AG04449 (cell line): Measurements from ENCODE around the gene FOXD2.

ENCODE experiments used
- CTCF ChIA-PET: fragments of 350-600 bp; formaldehyde crosslinking; extraction: SDS; loops from one replicate; lab custom pipeline; 2021; ENCODE audit warnings: antibody characterized with exemption; lab: Yijun Ruan, JAX
- POLR2A ChIA-PET: fragments of 400-600, 350-600 bp; formaldehyde crosslinking; extraction: SDS; loops from one replicate; lab custom pipeline; 2020; ENCODE audit warnings: antibody characterized with exemption, inconsistent platforms; lab: Yijun Ruan, JAX
- DNase-seq: peaks from one replicate; pipeline ENCODE4 v3.0.0-alpha.2; 2010; ENCODE audit warnings: low read depth, low spot score
- H3K4me3 ChIP-seq: 2 replicates; pipeline ENCODE4 v1.5.1; 2011; ENCODE audit warnings: low read depth, mild to moderate bottlenecking, control low read depth, low read length
- TF ChIP-seq, protein P1 (sequence below): IDR thresholded peaks from one replicate; pipeline ENCODE4 v1.5.1; 2011; ENCODE audit warnings: mild to moderate bottlenecking, moderate library complexity, low read length, control low read depth, inconsistent platforms; ENCODE audit not compliant: insufficient read depth; ENCODE audit errors: missing control alignments

Gene FOXD2

DNA sequence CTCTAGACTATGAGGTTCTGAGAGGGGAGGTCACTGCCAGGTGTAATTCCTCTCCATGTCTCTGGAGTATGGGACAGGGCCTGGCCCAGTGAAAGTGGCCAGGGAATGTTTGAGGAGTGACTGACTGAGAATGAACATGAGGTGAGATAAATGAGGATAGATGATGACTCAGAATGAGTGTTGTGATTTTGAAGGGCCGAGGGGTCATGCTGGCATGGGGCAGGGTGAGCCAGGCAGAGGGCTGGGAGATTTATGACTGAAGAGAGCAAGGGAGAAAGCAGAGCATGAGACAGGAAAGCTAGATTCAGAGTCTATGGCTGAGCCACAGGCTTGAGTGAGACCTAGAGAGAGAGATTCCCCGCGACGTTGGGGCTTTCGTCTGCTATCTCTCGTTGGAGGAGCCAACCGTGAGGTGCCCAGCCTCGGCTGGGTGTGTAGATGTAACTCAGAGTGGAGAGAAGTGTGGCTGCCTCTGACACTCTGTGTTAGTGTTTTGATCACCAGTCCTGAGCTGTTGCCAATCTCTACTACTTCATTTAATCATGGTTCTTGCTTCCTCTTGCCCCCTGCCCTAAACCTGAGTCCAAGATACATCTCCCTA is 50.1 kb downstream of the FOXD2 start:
- DNase-seq = no peak
- CTCF ChIA-PET = interaction anchor here (1.4 to 2.0 kb wide), 2 partner anchors 52 to 56 kb away, joined by 4 to 5 read pairs; no protein-coding TSS in a partner anchor
- TF ChIP-seq, protein P1, sequence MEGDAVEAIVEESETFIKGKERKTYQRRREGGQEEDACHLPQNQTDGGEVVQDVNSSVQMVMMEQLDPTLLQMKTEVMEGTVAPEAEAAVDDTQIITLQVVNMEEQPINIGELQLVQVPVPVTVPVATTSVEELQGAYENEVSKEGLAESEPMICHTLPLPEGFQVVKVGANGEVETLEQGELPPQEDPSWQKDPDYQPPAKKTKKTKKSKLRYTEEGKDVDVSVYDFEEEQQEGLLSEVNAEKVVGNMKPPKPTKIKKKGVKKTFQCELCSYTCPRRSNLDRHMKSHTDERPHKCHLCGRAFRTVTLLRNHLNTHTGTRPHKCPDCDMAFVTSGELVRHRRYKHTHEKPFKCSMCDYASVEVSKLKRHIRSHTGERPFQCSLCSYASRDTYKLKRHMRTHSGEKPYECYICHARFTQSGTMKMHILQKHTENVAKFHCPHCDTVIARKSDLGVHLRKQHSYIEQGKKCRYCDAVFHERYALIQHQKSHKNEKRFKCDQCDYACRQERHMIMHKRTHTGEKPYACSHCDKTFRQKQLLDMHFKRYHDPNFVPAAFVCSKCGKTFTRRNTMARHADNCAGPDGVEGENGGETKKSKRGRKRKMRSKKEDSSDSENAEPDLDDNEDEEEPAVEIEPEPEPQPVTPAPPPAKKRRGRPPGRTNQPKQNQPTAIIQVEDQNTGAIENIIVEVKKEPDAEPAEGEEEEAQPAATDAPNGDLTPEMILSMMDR = no peak
- H3K4me3 ChIP-seq = no peak overlapping the region
- POLR2A ChIA-PET = no interaction called here
